Prostate gland (tissue), 2 donors: ENCODE results near the gene INPP4B. TPM values are rescaled to one million over a fixed set of nuclear protein-coding genes. Genes with fewer than 3 reads are reported as not detected.

Experiments
- DNase-seq: peaks from one replicate; pipeline ENCODE4 v3.0.0-alpha.2; 2019; ENCODE audit warnings: low spot score
- H3K27ac ChIP-seq, 2 donors: fragments of 200-600 bp; sonication (generic); 2 replicates each; pipeline ENCODE4 v1.5.1; 2017 to 2019
- H3K27me3 ChIP-seq: fragments of 200-600 bp; sonication (generic); replicated peaks from 2 replicates; pipeline ENCODE4 v1.5.1; 2019; ENCODE audit not compliant: insufficient read depth
- H3K36me3 ChIP-seq, 2 donors: fragments of 200-600 bp; sonication (generic); 1 replicate in 1 of 2; 2 replicates in 1 of 2; pipeline versions ENCODE4 v1.5.1 to v1.8.1; 2017 to 2019
- H3K4me1 ChIP-seq: fragments of 200-600 bp; sonication (generic); replicated peaks from 2 replicates; pipeline ENCODE4 v1.5.1; 2019
- H3K4me3 ChIP-seq, 2 donors: fragments of 200-600 bp; sonication (generic); 2 replicates each; pipeline ENCODE4 v1.5.1; 2017 to 2019
- H3K9me3 ChIP-seq: fragments of 200-600 bp; sonication (generic); 2 replicates; pipeline ENCODE4 v1.5.1; 2017
- CTCF ChIP-seq, 4 experiments: fragments of 200-600 bp in 2 of 4; fragments of 450-650 bp in 2 of 4; sonication (generic) in 2 of 4; IDR thresholded peaks; 1 replicate in 3 of 4; 2 replicates in 1 of 4; pipeline ENCODE4 v1.5.1; 2016 to 2019; ENCODE audit warnings: antibody characterized with exemption in 4 of 4, mild to moderate bottlenecking in 2 of 4, moderate library complexity in 2 of 4
- POLR2A ChIP-seq: fragments of 450-650 bp; IDR thresholded peaks from one replicate; pipeline ENCODE4 v1.6.1; 2016; ENCODE audit warnings: antibody characterized with exemption, mild to moderate bottlenecking
- POLR2AphosphoS5 ChIP-seq: sonication (generic); formaldehyde crosslinking; IDR thresholded peaks from one replicate; pipeline ENCODE4 v1.6.1; 2017; ENCODE audit warnings: antibody characterized with exemption
- WGBS: methylation state at CpG from one replicate; pipeline ENCODE4 v1.1.5; 2018; 5-methylcytosine and 5-hydroxymethylcytosine counted together
- intact Hi-C: fragments of 100-400 bp; cut with DNase I; formaldehyde crosslinking; loops from one replicate; pipeline ENCODE4 v1.14.2; 2022
- total RNA-seq, 2 donors: library from RNA; depleted of rRNA; stranded (reverse); fragments of >200 nt; gene quantifications; one replicate each; pipeline ENCODE4 v1.1.0, GENCODE V29; 2016

The INPP4B gene
- total RNA-seq, 2 donors from 2014 or later, result 22.3 to 49.7 TPM

GRCh38 chr4:142351958-142352357 lies 494.1 kb downstream of the INPP4B start:
- H3K4me3 ChIP-seq, result no peak overlapping the region
- DNase-seq, result no peak
- no peak overlapping the region for H3K27ac ChIP-seq
- no peaks in the 10 kb centered on the region for H3K27me3 ChIP-seq
- intact Hi-C loops, result loop anchor here (5.0 to 10.0 kb wide), 3 partner anchors 227 to 485 kb away; no protein-coding TSS in a partner anchor
- H3K4me1 ChIP-seq, result no peaks in the 10 kb centered on the region
- no peak for TF ChIP-seq CTCF (IDR thresholded peaks at IDR 0.05)
- no peak for TF ChIP-seq POLR2A
- no peak for TF ChIP-seq POLR2AphosphoS5
- H3K36me3 ChIP-seq, result no peaks in the 10 kb centered on the region
- 84% methylated on average over 4 of the region's 4 CpGs for WGBS
- no peaks in the 10 kb centered on the region for H3K9me3 ChIP-seq

GRCh38 chr4:142350871-142351270 lies 495.2 kb downstream of the INPP4B start:
- no peaks in the 10 kb centered on the region for H3K9me3 ChIP-seq
- H3K4me3 ChIP-seq, result no peak overlapping the region
- intact Hi-C loops, result loop anchor here (5.0 to 10.0 kb wide), 3 partner anchors 226 to 486 kb away; no protein-coding TSS in a partner anchor
- no peak for TF ChIP-seq POLR2AphosphoS5
- no peaks in the 10 kb centered on the region for H3K27me3 ChIP-seq
- H3K36me3 ChIP-seq, result no peaks in the 10 kb centered on the region
- no peak for DNase-seq
- H3K27ac ChIP-seq, result no peak overlapping the region
- H3K4me1 ChIP-seq, result no peaks in the 10 kb centered on the region

- intact Hi-C loops, result no loop called here
- H3K36me3 ChIP-seq, result no peaks in the 10 kb centered on the region
Measured at GRCh38 chr4:142348613-142349021, 497.5 kb downstream of the INPP4B start.

GRCh38 chr4:142347241-142347640 lies 498.9 kb downstream of the INPP4B start:
- intact Hi-C loops, result no loop called here
- no peaks in the 10 kb centered on the region for H3K36me3 ChIP-seq
- no peak overlapping the region for H3K4me3 ChIP-seq
- H3K4me1 ChIP-seq, result no peaks in the 10 kb centered on the region
- no peak overlapping the region for H3K27ac ChIP-seq
- H3K9me3 ChIP-seq, result no peaks in the 10 kb centered on the region
- TF ChIP-seq POLR2AphosphoS5 (no peak), POLR2A (no peak), CTCF (IDR thresholded peaks at IDR 0.05) (no peak)
- no peaks in the 10 kb centered on the region for H3K27me3 ChIP-seq
- DNase-seq, result no peak

More at GRCh38 chr4:142348613-142349021, 497.5 kb downstream of the INPP4B start:
- Histone ChIP-seq H3K4me1 (no peaks in the 10 kb centered on the region), H3K4me3 (no peak overlapping the region), H3K27ac (no peak overlapping the region), H3K27me3 (no peaks in the 10 kb centered on the region), H3K9me3 (no peaks in the 10 kb centered on the region)
- WGBS, result 63% methylated on average over 1 of the region's 1 CpG
- DNase-seq, result no peak
- TF ChIP-seq POLR2AphosphoS5 (no peak), POLR2A (no peak), CTCF (IDR thresholded peaks at IDR 0.05) (no peak)

- H3K9me3 ChIP-seq, result no peaks in the 10 kb centered on the region
- H3K36me3 ChIP-seq, result no peaks in the 10 kb centered on the region
- 61% methylated on average over 2 of the region's 2 CpGs for WGBS
- no peak overlapping the region for H3K27ac ChIP-seq
- no peak for DNase-seq
- H3K4me1 ChIP-seq, result no peaks in the 10 kb centered on the region
- intact Hi-C loops, result no loop called here
- no peak overlapping the region for H3K4me3 ChIP-seq
- no peak for TF ChIP-seq POLR2A
- TF ChIP-seq POLR2AphosphoS5, result no peak
- TF ChIP-seq CTCF (IDR thresholded peaks at IDR 0.05), result no peak
- no peaks in the 10 kb centered on the region for H3K27me3 ChIP-seq
Measured at GRCh38 chr4:142345924-142346323, 500.2 kb downstream of the INPP4B start.
